Activated CD8-positive, alpha-beta memory T cell treated with anti-CD3 and anti-CD28 coated beads, Interleukin-2, amount 10 ng/mL, durations not matched to agents 7 days and 5 days (primary cell): ENCODE measurements around the gene TMEM51. TPM values are rescaled to one million over a fixed set of nuclear protein-coding genes. Genes with fewer than 3 reads are reported as not detected.

Experiments used
- ATAC-seq: fragments of 150-1000 bp; cut with Tn5 transposase; one replicate; pipeline ENCODE4 v1.10.0; 2021; ENCODE audit warnings: moderate library complexity
- CTCF ChIA-PET: fragments of 350-600 bp; sonication (Branson Sonifier 250); formaldehyde crosslinking; loops from one replicate; lab custom pipeline; 2021; ENCODE audit warnings: antibody characterized with exemption; lab: Charles Lee
- DNase-seq: peaks from one replicate; pipeline ENCODE4 v3.0.0-alpha.2; 2020
- H3K27ac Mint-ChIP-seq: one replicate; pipeline ENCODE4 v1.8.0; 2021; ENCODE audit warnings: mild to moderate bottlenecking, mixed read lengths
- H3K27me3 Mint-ChIP-seq: one replicate; pipeline ENCODE4 v1.8.0; 2021; ENCODE audit warnings: mixed read lengths
- H3K36me3 Mint-ChIP-seq: one replicate; pipeline ENCODE4 v1.8.0; 2021; ENCODE audit warnings: mild to moderate bottlenecking, mixed read lengths
- H3K4me1 Mint-ChIP-seq: one replicate; pipeline ENCODE4 v1.8.0; 2021; ENCODE audit warnings: mixed read lengths
- H3K4me3 Mint-ChIP-seq: one replicate; pipeline ENCODE4 v1.8.0; 2021; ENCODE audit warnings: mild to moderate bottlenecking, moderate library complexity, mixed read lengths
- H3K9me3 Mint-ChIP-seq: one replicate; pipeline ENCODE4 v1.8.0; 2022; ENCODE audit warnings: low read depth, mixed read lengths
- total RNA-seq, 2 experiments: library from RNA; stranded (reverse); gene quantifications; one replicate each; pipeline ENCODE4 v1.2.3, GENCODE V29; 2021

TMEM51 gene
- total RNA-seq, 2 experiments from 2014 or later = not detected

DNA sequence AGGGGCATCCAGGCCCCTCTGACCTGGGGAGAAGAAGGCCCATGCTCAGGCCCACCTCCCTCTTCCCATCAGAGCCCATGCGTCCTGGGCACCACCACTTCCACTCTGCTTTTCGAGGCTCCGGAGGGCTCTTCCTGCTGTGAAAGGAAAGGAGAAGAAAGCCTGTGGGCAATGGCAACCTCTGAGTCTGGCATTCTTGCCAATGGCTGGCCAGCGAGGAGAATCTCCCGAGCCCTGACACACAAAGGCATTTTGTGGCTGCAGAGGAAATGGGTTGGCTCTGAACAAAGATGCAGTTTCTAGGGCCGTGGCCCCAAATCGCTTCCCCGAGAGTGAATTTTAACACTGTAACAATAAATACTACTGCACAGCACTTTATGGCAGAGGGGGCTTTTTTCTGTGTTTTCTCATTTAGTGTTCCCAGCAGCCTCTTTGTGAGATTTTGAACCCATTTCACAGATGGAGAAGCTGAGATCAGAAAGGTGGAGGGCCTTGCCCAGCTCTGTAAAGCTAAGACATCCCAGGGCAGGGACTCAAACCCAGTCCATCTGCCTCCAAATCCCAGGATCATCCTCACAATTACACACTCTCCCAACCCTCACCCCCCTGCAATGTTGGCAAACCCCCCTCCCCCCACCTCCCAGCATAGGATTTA lies 35.7 kb upstream of the TMEM51 start:
- Mint-ChIP-seq H3K36me3 (no peaks in the 10 kb centered on the region), H3K4me3 (no peak overlapping the region), H3K4me1 (peaks cover 2% of the 10 kb centered on the region), H3K27me3 (peaks cover 25% of the 10 kb centered on the region), H3K27ac (no peak overlapping the region), H3K9me3 (no peaks in the 10 kb centered on the region)
- CTCF ChIA-PET = interaction anchor here (3.4 kb wide), 1 partner anchor 11 kb away, joined by 13 read pairs; no protein-coding TSS in a partner anchor
- DNase-seq (no peak), ATAC-seq (no peak)

DNA sequence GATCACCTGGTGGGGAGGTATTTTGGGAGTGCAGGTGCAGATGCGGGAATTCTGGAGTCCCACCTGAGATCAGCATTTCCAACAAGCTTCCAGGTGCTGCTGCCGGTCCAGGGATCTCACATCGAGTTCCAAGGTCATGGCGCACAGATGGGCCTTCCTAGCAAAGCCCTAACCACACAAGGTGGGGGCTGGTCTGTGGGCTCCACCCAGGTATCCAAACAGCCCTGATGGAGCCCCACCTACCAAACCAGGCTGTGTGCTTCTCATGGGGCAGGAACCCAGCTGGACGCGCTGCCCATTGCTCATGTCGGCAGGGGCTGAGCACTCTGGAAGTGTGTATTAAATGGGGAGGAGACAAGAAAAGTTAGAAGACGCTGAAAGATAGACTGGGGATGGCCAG lies 35.0 kb upstream of the TMEM51 start:
- no peak overlapping the region for H3K4me3 Mint-ChIP-seq
- no peaks in the 10 kb centered on the region for H3K36me3 Mint-ChIP-seq
- CTCF ChIA-PET = interaction anchor here (0.8 to 1.4 kb wide), 2 partner anchors 10 to 154 kb away, joined by 3 to 6 read pairs; no protein-coding TSS in a partner anchor
- no peak for DNase-seq
- H3K27ac Mint-ChIP-seq = no peak overlapping the region
- H3K27me3 Mint-ChIP-seq = peaks cover 26% of the 10 kb centered on the region
- ATAC-seq = no peak
- H3K4me1 Mint-ChIP-seq = no peaks in the 10 kb centered on the region
- no peaks in the 10 kb centered on the region for H3K9me3 Mint-ChIP-seq

DNA sequence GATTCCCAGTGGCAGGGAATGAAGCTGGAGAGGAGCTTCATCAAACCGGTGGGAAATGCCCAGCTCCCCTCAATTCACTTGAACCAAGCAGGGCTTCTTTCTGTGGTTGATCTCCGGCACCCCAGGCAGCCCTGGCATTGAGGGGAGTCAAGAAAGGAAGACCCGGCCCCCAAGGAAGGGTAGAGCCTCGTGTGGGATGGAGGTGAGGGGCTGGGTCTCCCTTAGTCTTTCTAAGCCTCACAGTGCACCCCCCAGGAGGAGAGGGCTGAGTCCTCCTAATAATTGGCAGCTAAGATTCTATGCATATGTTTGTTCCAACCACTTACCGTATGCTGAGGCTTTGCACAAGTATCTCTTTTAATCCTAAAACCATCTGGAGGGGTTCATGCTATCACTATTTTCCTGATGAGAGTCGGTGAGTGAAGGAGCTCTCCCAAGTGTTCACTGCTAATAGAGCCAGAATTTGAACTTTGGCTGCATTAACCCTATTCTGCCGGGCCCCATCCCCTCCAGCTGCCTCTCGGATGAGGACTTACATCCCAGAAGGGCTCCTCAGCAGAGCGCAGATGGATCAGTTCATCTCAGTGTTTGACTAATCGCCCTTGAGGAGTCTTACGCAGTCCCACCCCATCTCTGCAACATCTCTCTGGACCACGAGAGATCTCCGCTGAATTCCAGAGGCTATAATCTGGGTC lies 33.1 kb upstream of the TMEM51 start:
- Mint-ChIP-seq H3K9me3 (no peaks in the 10 kb centered on the region), H3K36me3 (no peaks in the 10 kb centered on the region), H3K4me1 (no peaks in the 10 kb centered on the region), H3K27me3 (peaks cover 23% of the 10 kb centered on the region), H3K27ac (no peak overlapping the region), H3K4me3 (no peak overlapping the region)
- ATAC-seq = no peak
- DNase-seq = no peak
- CTCF ChIA-PET = no interaction called here

DNA sequence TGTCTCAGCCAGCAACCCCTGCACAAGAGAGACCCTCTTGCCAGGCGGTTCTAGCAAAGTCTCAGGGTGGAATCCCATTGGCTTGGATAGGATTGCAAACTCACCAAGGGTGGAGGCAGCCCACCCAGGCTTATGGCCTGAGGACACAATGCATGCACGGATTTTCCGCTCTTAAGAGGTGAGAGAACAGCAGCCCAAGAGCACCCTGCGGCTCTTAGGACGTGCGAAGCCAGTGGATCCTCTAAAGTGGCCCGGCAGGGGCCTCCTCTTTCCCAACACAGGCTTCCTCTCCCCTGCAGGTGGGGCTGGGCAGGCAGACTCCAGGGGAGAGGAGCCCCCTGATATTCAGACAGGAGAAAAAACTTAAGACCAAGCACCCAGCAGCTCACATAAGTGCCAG lies 31.2 kb upstream of the TMEM51 start:
- DNase-seq (no peak), ATAC-seq (no peak)
- H3K36me3 Mint-ChIP-seq = no peaks in the 10 kb centered on the region
- H3K9me3 Mint-ChIP-seq = no peaks in the 10 kb centered on the region
- no peaks in the 10 kb centered on the region for H3K4me1 Mint-ChIP-seq
- peaks cover 20% of the 10 kb centered on the region for H3K27me3 Mint-ChIP-seq
- no peak overlapping the region for H3K4me3 Mint-ChIP-seq
- CTCF ChIA-PET = no interaction called here
- H3K27ac Mint-ChIP-seq = no peak overlapping the region

DNA sequence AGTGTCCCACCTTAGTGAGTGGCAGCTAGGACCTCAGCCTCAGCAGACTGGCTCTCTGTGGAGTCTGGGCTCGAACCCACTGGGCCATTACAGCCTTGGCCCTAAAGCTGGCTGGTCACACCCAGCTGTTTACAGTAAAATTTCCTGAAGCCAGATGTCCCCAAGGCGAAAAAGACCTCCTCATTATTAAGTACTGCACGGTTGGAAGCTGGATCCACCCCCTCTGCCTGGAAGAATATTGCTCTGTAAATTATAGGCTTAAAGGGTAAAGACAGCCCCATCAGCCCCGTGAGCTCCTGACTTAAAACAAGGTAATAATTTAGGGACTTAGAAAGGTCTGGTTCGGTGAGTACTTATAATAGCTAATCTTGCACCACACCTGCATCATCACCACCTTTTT lies 30.3 kb upstream of the TMEM51 start:
- H3K9me3 Mint-ChIP-seq = no peaks in the 10 kb centered on the region
- H3K27ac Mint-ChIP-seq = no peak overlapping the region
- CTCF ChIA-PET = interaction anchor here (0.8 kb wide), 1 partner anchor 181 kb away, joined by 3 read pairs; no protein-coding TSS in a partner anchor
- H3K4me1 Mint-ChIP-seq = no peaks in the 10 kb centered on the region
- H3K27me3 Mint-ChIP-seq = peaks cover 19% of the 10 kb centered on the region
- no peak for ATAC-seq
- no peak overlapping the region for H3K4me3 Mint-ChIP-seq
- DNase-seq = no peak
- H3K36me3 Mint-ChIP-seq = no peaks in the 10 kb centered on the region

DNA sequence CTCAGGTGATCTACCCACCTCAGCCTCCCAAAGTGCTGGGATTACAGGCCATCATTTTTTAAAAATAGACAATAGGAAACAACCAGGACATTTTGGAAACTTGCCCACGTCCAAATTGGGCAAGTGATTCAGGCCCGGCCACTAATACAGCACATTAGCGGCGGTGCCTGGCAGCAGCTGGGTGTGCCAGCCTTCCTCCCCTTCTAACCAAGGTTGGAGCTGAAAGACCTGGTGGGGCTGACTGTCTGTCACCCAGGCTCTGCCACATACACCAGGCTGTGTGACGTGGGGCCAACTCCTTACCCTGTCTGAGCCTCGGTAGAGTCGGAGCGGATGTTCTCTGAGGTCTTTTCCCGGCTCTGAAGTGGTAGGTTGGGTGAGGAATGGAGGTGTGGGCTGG lies 29.6 kb upstream of the TMEM51 start:
- ATAC-seq (no peak), DNase-seq (no peak)
- peaks cover 13% of the 10 kb centered on the region for H3K27me3 Mint-ChIP-seq
- no peak overlapping the region for H3K27ac Mint-ChIP-seq
- no peaks in the 10 kb centered on the region for H3K4me1 Mint-ChIP-seq
- no peaks in the 10 kb centered on the region for H3K9me3 Mint-ChIP-seq
- CTCF ChIA-PET = no interaction called here
- H3K36me3 Mint-ChIP-seq = no peaks in the 10 kb centered on the region
- H3K4me3 Mint-ChIP-seq = no peak overlapping the region

DNA sequence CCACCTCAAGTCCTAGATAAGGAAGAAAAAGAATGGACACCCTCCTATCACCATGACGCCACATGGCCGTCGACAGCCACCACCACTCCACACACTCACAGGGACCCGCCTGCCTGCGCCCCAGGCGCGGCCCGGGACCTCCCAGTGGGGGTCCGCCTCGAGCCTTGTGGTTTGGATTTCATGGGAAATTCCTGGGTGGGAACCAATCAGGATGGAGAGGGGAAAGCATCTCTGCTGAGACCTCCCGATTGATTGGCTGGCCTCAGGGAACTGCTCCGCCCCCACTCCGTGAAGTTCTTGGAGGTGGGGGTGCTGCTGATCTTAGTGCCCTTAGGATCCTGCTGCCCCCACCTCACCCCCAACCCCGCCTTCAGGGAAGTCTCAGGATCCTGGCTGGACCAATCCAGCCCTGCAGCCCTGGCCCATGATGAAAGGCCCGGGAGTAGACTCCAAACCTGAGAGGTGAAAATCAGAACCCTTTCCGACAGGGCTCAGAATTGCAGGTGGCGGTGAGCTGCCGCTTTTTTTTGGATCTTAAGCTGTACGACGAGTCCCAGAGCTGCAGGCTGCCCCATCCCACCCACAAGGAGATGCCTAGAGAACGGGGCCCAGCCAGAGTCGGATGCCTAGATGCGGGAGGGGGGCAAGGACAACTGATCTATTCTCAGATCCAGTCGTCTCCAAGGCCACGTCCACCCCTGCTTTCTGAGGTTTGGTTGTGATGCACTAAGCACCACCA lies 29.0 kb upstream of the TMEM51 start:
- Mint-ChIP-seq H3K27ac (no peak overlapping the region), H3K4me1 (no peaks in the 10 kb centered on the region), H3K9me3 (no peaks in the 10 kb centered on the region), H3K4me3 (no peak overlapping the region), H3K27me3 (peaks cover 13% of the 10 kb centered on the region), H3K36me3 (no peaks in the 10 kb centered on the region)
- DNase-seq = no peak
- CTCF ChIA-PET = interaction anchor here (1.6 kb wide), 1 partner anchor 148 kb away, joined by 5 read pairs; no protein-coding TSS in a partner anchor
- no peak for ATAC-seq

DNA sequence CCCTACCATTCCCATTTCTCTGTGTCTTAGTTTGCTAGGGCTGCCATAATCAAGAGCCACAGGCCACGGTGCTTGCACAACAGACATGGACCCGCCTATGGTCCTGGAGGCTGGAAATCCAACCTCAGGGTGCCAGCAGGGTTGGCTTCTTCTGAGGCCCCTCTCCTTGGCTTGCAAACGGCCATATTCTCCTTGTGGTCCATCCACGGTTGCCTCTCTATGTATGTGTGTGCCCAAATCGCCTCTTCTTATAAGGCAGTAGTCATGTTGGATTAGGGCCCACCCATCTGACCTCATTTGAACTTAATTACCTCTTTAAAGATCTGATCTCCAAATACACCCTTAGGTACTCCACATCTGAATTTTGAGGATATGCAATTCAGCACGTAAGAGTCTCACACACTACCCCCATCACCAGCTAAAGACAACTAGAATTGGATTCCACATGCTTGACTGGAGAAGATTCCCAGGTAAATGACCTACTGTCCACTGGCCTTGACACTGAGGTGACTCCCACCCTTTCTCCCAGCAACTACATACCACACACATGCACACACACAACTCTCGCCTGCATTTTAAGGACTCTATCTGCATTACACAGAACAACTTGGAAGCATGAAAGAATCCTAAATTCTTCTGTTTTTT lies 28.3 kb upstream of the TMEM51 start:
- ATAC-seq (no peak), DNase-seq (no peak)
- Mint-ChIP-seq H3K36me3 (no peaks in the 10 kb centered on the region), H3K4me3 (no peak overlapping the region), H3K27me3 (peaks cover 18% of the 10 kb centered on the region), H3K27ac (no peak overlapping the region), H3K4me1 (no peaks in the 10 kb centered on the region), H3K9me3 (no peaks in the 10 kb centered on the region)
- CTCF ChIA-PET = interaction anchor here (1.6 kb wide), 1 partner anchor 147 kb away, joined by 5 read pairs; no protein-coding TSS in a partner anchor

DNA sequence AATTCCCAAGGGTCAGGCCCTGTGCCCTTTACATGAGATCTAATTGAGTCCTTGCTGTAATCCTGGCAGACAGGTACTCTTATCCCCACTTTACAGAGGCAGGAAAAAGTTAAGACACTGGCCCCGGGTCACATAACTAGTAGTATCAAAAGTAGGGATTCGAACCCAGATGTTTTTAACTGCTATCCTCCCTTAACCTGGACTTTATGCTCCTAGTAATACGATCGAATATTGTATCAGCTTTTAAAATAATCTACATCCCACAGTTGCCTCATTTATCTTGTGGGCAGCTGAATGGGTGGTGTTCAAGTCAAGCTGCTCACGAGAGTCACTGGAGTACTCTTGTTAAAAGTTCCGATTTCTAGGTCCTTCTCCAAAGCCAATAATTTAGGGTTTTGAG lies 25.5 kb upstream of the TMEM51 start:
- Mint-ChIP-seq H3K36me3 (no peaks in the 10 kb centered on the region), H3K27me3 (peaks cover 19% of the 10 kb centered on the region), H3K4me3 (no peak overlapping the region), H3K27ac (no peak overlapping the region), H3K9me3 (no peaks in the 10 kb centered on the region), H3K4me1 (no peaks in the 10 kb centered on the region)
- DNase-seq = no peak
- ATAC-seq = no peak
- CTCF ChIA-PET = interaction anchor here (0.6 to 4.7 kb wide), 32 partner anchors 9 to 258 kb away, joined by 3 to 54 read pairs (median 5); partner anchors contain the start of gene TMEM51

DNA sequence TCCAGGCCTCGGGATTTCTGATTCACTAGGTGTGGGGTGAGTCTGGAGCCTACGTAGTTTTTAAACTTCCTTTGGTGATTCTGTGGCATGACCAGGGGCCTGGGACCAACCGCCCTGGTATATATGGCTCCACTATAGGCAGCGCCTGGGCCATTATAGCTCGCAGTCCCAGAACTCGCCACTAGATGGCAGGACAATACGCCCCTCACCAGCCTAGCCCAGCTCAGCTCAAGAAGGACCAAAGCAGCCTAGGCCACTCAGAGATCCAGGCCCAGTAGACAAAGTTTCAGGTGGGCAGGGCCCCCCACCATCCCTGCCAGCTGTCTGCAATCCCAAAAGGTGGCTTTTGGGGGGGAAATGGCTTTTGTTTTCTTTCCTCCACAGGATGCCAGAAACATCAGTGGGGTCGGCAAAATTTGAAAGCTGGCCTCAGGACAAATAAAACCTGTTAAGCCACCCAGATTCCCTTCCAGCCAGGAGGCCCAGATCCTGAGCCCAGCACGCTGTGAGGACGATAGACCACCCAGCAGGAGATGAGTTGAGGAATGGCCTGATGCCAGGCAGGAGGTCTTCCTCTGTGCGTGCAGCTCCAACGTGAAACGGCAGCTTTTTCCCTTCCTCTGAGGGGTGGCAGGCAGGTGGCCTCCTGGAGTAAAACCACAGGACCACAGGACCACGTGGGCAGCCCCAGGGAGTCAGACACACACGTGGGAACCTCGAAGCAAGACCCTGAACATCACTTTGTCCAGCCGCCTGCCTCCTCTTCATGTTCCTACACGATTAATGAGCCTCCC lies 24.8 kb upstream of the TMEM51 start:
- CTCF ChIA-PET = interaction anchor here (0.6 to 4.7 kb wide), 36 partner anchors 9 to 303 kb away, joined by 3 to 54 read pairs (median 5); partner anchors contain the start of gene TMEM51
- DNase-seq = peak; percentile 78
- H3K4me3 Mint-ChIP-seq = no peak overlapping the region
- H3K27me3 Mint-ChIP-seq = peaks cover 22% of the 10 kb centered on the region
- no peaks in the 10 kb centered on the region for H3K36me3 Mint-ChIP-seq
- H3K27ac Mint-ChIP-seq = no peak overlapping the region
- no peaks in the 10 kb centered on the region for H3K4me1 Mint-ChIP-seq
- peak; percentile 93 for ATAC-seq
- H3K9me3 Mint-ChIP-seq = no peaks in the 10 kb centered on the region

DNA sequence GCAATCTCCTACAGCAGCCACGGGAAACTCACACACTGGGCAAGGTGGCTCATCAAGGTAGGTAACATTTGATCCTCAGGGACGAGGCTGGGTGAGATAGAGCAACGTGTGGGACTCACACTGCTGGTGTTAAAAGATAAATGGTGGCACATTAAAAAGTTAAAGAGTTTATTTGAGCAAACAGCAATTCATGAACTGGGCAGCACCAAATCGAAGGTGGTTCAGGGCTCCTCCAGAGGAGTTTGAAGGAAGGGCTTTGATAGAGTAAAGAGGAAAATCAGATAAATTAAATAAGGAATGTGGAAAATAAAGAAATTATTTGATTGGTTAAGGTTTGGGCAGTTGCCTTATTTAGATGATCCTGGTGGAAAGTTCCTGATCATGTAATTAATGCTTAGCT lies 23.6 kb upstream of the TMEM51 start:
- no peaks in the 10 kb centered on the region for H3K9me3 Mint-ChIP-seq
- CTCF ChIA-PET = interaction anchor here (0.9 to 4.7 kb wide), 6 partner anchors 12 to 174 kb away, joined by 3 to 54 read pairs (median 9); no protein-coding TSS in a partner anchor

DNA sequence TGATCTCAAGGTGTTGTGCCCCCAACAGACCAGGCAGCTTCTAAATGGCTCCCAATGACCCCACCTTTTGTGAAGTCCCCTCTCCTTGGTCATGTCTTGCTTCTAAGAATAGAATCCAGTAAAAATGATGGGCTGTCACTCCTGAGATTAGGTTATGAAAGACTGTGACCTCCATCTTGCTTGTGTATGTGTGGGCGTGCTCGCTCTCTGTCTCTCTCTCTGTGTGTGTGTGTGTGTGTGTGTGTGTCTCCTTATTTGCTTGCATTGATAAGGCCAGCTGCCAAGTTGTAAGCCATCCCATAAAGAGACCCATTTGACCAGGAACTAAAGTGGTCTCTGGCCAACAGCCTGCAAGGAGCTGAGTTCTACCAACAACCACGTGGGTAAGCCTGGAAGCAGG lies 22.9 kb upstream of the TMEM51 start:
- CTCF ChIA-PET = interaction anchor here (0.9 to 4.7 kb wide), 4 partner anchors 25 to 174 kb away, joined by 3 to 54 read pairs (median 28); no protein-coding TSS in a partner anchor
- H3K27me3 Mint-ChIP-seq = peaks cover 27% of the 10 kb centered on the region
- ATAC-seq = no peak

More for the DNA sequence above, 23.6 kb upstream of the TMEM51 start:
- Mint-ChIP-seq H3K27me3 (peaks cover 25% of the 10 kb centered on the region), H3K36me3 (no peaks in the 10 kb centered on the region), H3K4me1 (no peaks in the 10 kb centered on the region), H3K27ac (no peak overlapping the region), H3K4me3 (no peak overlapping the region)
- ATAC-seq (no peak), DNase-seq (no peak)

More for the DNA sequence above, 22.9 kb upstream of the TMEM51 start:
- Mint-ChIP-seq H3K4me1 (no peaks in the 10 kb centered on the region), H3K36me3 (no peaks in the 10 kb centered on the region), H3K9me3 (no peaks in the 10 kb centered on the region), H3K27ac (no peak overlapping the region), H3K4me3 (no peak overlapping the region)
- no peak for DNase-seq
